ENCODE measurements around the gene AMDHD2. TPM values are rescaled to one million over a fixed set of nuclear protein-coding genes. Genes with fewer than 3 reads are reported as not detected.

The AMDHD2 gene
- total RNA-seq, 1 donor from 2014 or later = 19.0 TPM

Other genes with a start within 250 kb of the AMDHD2 start
- 1.2 TPM for gene ABCA3, start 179.6 kb upstream of the AMDHD2 start, total RNA-seq
- 11.1 TPM for gene CCNF, start 90.9 kb upstream of the AMDHD2 start, total RNA-seq
- gene TEDC2, start 60.3 kb upstream of the AMDHD2 start, total RNA-seq = 3.1 TPM
- gene NTN3, start 49.1 kb upstream of the AMDHD2 start, total RNA-seq = 0.08 TPM
- gene TBC1D24, start 45.2 kb upstream of the AMDHD2 start, total RNA-seq = 2.0 TPM
- 205 TPM for gene ATP6V0C, start 6.4 kb upstream of the AMDHD2 start, total RNA-seq
- gene CEMP1, start 11.0 kb downstream of the AMDHD2 start, total RNA-seq = not detected
- gene PDPK1, start 17.6 kb downstream of the AMDHD2 start, total RNA-seq = 26.1 TPM
- gene KCTD5, start 162.2 kb downstream of the AMDHD2 start, total RNA-seq = 37.7 TPM
- 191 TPM for gene PRSS27, start 199.9 kb downstream of the AMDHD2 start, total RNA-seq
- gene SRRM2, start 232.3 kb downstream of the AMDHD2 start, total RNA-seq = 280 TPM